ENCODE data around the gene WWC1. TPM values are rescaled to one million over a fixed set of nuclear protein-coding genes. Genes with fewer than 3 reads are reported as not detected.
A peak's percentile ranks its signal among the peaks of the same experiment; 100 is the strongest.
"Not testable (repeated sequence)": the region's sequence is repeated elsewhere in the genome, so short reads cannot be mapped to it uniquely, and the experiment has no call there.

Gene WWC1
- total RNA-seq, 2 experiments from 2014 or later: 2.1 to 2.2 TPM

DNA sequence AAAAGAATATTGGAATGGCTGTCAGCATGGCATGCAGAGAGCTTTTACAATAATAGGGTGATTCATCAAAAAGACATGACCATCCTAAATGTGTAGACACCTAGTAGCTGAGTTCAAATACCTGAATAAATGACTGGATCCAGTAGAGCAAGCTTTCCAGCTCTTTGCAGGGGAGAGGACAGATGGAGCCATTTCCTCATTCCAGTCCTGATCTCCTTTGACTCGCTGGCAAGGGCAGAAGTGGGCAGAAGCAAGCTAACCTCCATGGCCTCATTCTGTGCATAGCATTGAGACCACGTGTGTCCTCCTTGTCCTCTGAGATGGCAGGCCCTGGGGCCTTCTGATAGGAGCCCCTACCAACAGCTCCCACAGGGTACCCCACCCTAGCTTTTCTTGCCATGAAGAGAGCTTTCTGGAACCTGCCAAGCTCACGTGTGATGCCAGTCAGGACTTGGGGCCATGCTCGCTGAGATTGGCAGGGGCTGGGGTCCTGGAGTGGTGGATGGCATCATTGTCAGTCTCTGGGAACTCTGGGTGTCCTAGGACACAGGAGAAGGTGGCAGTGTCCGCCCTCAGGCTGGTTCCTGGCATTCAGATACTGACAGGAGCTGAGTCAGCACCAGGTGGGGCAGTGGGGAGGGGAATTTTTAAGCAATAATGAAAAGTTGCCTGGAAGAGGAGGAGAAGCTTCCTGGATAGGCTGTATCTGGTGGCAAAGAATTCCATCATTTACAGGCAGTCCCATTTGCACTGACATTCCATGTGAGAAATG is 33.6 kb downstream of the WWC1 start:
- Mint-ChIP-seq H3K27me3 (peaks cover 20% of the 10 kb centered on the region), H3K4me3 (no peak overlapping the region), H3K4me1 (peaks cover 4% of the 10 kb centered on the region), H3K27ac (no peak overlapping the region), H3K36me3 (ENCODE audit: low read depth) (no peaks in the 10 kb centered on the region), H3K9me3 (ENCODE audit: low read depth) (no peaks in the 10 kb centered on the region)
- DNase-seq (no peak), ATAC-seq (no peak)
- ChIA-PET POLR2A (interaction anchor here (0.5 kb wide), 1 partner anchor 11 kb away, joined by 10 read pairs; no protein-coding TSS in a partner anchor), CTCF (no interaction called here)
- intact Hi-C loops (cut with DNase I, micrococcal nuclease): no loop called here

DNA sequence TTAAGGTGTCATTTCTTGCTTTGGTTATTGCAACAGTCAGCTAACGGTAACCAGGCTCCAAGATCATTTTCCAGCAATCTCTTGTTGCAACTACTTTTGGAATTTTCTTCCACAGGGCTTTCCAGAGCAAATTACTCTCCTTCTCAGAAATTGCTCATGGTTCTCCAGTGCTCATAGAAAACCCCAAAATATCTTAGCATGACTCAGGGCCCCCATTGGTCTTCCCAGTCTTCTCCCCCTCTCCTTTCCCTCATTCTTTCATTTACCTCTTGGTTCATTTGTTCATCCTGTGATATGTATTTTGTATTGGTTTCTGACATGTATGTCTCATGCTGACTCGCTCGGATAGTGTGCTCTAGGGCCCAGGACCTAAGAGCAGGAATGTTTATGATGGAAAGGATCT is 35.6 kb downstream of the WWC1 start:
- DNase-seq: no peak
- ChIA-PET POLR2A (no interaction called here), CTCF (interaction anchor here (0.7 kb wide), 1 partner anchor 15 kb away, joined by 4 read pairs; no protein-coding TSS in a partner anchor)
- no peaks in the 10 kb centered on the region for H3K9me3 Mint-ChIP-seq (ENCODE audit: low read depth)
- no peak for ATAC-seq
- H3K36me3 Mint-ChIP-seq (ENCODE audit: low read depth): no peaks in the 10 kb centered on the region
- peaks cover 22% of the 10 kb centered on the region for H3K27me3 Mint-ChIP-seq
- no peak overlapping the region for H3K27ac Mint-ChIP-seq
- peaks cover 4% of the 10 kb centered on the region for H3K4me1 Mint-ChIP-seq
- intact Hi-C loops (cut with DNase I, micrococcal nuclease): no loop called here
- H3K4me3 Mint-ChIP-seq: no peak overlapping the region

DNA sequence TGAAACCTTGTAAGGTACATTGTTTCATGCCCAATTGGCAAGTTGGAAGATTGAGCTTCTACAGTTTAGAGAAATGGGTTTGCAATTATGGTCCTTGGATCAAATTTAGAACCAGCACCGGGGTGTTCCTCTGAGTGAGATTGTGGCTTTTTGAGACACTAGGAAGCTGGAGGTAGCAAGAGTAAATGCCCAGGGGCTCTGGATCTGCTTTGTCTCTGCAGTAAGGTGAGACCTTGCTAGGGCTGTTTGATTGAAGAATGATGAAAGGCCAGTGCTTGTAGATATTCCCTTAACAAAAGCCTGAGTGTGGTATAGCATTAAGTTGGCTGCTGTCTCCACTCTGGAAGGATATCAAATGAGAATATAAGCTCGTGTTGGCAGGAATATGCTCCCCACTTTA is 36.0 kb downstream of the WWC1 start:
- H3K9me3 Mint-ChIP-seq (ENCODE audit: low read depth): no peaks in the 10 kb centered on the region
- intact Hi-C loops (cut with DNase I, micrococcal nuclease): no loop called here
- ATAC-seq (no peak), DNase-seq (no peak)
- peaks cover 22% of the 10 kb centered on the region for H3K27me3 Mint-ChIP-seq
- peaks cover 4% of the 10 kb centered on the region for H3K4me1 Mint-ChIP-seq
- ChIA-PET POLR2A (no interaction called here), CTCF (interaction anchor here (0.6 to 0.9 kb wide), 3 partner anchors 10 to 20 kb away, joined by 3 to 4 read pairs (median 3); no protein-coding TSS in a partner anchor)
- no peaks in the 10 kb centered on the region for H3K36me3 Mint-ChIP-seq (ENCODE audit: low read depth)
- H3K27ac Mint-ChIP-seq: no peak overlapping the region
- H3K4me3 Mint-ChIP-seq: no peak overlapping the region

DNA sequence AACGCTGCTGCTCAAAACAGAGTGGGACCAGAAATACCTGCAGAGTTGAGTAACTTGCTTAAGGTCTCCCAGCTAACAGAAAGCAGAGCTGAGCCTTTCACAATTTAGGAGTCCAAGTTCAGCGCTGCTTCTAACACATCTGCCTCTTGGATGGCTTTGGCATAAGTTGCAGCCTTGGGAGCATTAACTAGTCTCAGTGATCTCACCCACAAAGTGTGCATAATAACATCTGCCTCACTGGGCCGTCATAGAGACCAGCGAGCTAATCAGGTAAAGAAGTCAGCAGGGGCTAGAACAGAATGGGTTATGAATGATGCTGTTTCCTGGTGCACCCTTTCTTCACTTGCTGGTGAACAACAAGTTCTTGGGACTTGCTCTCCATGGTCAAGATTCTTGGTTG is 36.5 kb downstream of the WWC1 start:
- POLR2A ChIA-PET: no interaction called here
- Mint-ChIP-seq H3K27ac (no peak overlapping the region), H3K9me3 (ENCODE audit: low read depth) (no peaks in the 10 kb centered on the region), H3K4me1 (peaks cover 4% of the 10 kb centered on the region), H3K36me3 (ENCODE audit: low read depth) (no peaks in the 10 kb centered on the region), H3K4me3 (no peak overlapping the region), H3K27me3 (peaks cover 22% of the 10 kb centered on the region)
- DNase-seq (no peak), ATAC-seq (no peak)
- CTCF ChIA-PET: interaction anchor here (0.6 to 0.9 kb wide), 2 partner anchors 10 to 21 kb away, joined by 3 read pairs; no protein-coding TSS in a partner anchor
- intact Hi-C loops (cut with DNase I, micrococcal nuclease): no loop called here

DNA sequence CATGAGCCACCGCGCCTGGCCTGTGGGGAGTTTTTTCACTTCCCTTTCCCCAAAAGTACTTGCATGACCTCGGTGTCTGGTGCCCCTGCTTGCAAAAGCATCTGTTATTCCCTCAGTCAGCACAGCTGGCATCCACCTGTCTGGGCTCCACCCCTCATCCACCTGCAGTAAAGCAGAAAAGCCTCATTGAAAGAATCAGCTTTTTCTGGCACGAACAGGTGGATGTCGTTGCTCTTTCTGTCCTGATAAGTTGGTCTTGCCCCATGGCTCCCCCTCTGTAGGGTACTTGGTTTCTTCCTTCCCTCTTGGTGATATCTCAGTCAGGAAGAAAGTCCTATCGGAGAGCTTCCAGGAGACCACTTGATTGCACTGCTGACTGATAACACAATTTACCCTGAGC is 37.4 kb downstream of the WWC1 start:
- intact Hi-C loops (cut with DNase I, micrococcal nuclease): no loop called here
- Mint-ChIP-seq H3K9me3 (ENCODE audit: low read depth) (no peaks in the 10 kb centered on the region), H3K27me3 (peaks cover 19% of the 10 kb centered on the region), H3K4me1 (peaks cover 4% of the 10 kb centered on the region), H3K27ac (no peak overlapping the region), H3K36me3 (ENCODE audit: low read depth) (no peaks in the 10 kb centered on the region), H3K4me3 (no peak overlapping the region)
- ATAC-seq (no peak), DNase-seq (no peak)
- ChIA-PET CTCF (interaction anchor here (1.0 kb wide), 1 partner anchor 23 kb away, joined by 4 read pairs; no protein-coding TSS in a partner anchor), POLR2A (no interaction called here)

DNA sequence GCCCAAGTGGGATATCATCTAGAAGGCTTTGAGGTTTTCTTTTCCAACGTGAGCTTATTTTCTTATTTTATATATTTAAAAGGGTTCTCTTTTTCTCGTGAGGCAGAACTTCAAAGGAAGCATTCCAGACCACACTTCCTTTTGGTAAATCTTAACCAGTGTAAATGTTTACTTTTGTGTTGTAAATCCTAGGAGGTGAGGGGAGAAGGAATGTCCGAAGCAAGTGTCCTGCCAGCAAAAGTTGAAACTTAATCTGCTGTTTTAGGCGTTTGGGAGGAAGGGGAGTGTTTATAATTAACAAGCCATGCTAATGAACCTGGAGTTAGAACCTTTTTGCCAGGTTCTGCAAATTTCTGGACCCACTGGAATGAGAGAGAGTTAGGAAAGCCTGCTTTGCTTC is 37.9 kb downstream of the WWC1 start:
- no peak for DNase-seq
- H3K27ac Mint-ChIP-seq: no peak overlapping the region
- H3K4me1 Mint-ChIP-seq: peaks cover 4% of the 10 kb centered on the region
- peaks cover 19% of the 10 kb centered on the region for H3K27me3 Mint-ChIP-seq
- H3K9me3 Mint-ChIP-seq (ENCODE audit: low read depth): no peaks in the 10 kb centered on the region
- no peaks in the 10 kb centered on the region for H3K36me3 Mint-ChIP-seq (ENCODE audit: low read depth)
- CTCF ChIA-PET: interaction anchor here (1.0 kb wide), 1 partner anchor 23 kb away, joined by 4 read pairs; no protein-coding TSS in a partner anchor
- intact Hi-C loops (cut with DNase I, micrococcal nuclease): no loop called here
- ATAC-seq: no peak
- no peak overlapping the region for H3K4me3 Mint-ChIP-seq
- POLR2A ChIA-PET: no interaction called here

DNA sequence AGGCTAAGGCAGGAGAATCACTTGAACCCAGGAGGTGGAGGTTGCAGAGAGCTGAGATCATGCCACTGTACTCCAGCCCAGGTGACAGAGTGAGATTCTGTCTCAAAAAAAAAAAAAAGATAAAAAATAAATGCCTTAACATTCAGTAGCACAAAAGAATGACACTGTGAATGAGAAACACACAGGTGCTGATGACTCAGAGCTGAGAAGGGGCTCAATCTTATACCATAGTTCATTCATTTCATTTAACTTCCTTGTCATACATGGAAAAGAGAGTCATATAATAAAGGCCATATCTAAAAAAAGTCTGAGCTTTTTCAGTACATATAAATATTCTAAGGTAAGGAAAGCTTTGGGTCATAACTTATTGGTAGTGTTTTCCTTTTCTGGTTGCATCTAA is 40.6 kb downstream of the WWC1 start:
- no peak overlapping the region for H3K27ac Mint-ChIP-seq
- CTCF ChIA-PET: no interaction called here

DNA sequence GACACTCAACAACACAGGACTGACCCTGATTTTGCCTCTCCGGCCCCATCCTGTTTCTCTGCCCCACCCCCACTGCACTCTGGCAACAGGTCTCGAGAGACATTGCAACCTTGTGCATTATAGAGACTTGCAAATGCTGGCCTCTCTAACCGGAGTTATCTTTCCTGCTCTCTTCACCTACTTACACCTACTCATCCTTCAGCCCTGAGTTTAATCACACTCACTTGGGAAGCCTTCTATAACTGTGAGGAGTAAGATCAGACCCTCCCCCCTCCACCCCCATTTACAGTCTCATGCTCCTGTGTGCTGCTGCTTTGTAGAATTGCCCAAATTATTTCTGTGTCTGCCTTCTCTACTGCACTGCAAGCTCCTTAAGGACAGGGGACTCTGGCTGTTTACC is 42.8 kb downstream of the WWC1 start:
- Mint-ChIP-seq H3K36me3 (ENCODE audit: low read depth) (no peaks in the 10 kb centered on the region), H3K9me3 (ENCODE audit: low read depth) (no peaks in the 10 kb centered on the region), H3K27me3 (peaks cover 10% of the 10 kb centered on the region), H3K4me3 (no peak overlapping the region), H3K27ac (no peak overlapping the region), H3K4me1 (no peaks in the 10 kb centered on the region)
- ChIA-PET POLR2A (no interaction called here), CTCF (interaction anchor here (0.6 kb wide), 1 partner anchor 197 kb away, joined by 3 read pairs; no protein-coding TSS in a partner anchor)
- ATAC-seq (no peak), DNase-seq (no peak)
- intact Hi-C loops (cut with DNase I, micrococcal nuclease): no loop called here

More for the DNA sequence above, 40.6 kb downstream of the WWC1 start:
- H3K9me3 Mint-ChIP-seq (ENCODE audit: low read depth): no peaks in the 10 kb centered on the region
- H3K27me3 Mint-ChIP-seq: peaks cover 15% of the 10 kb centered on the region
- POLR2A ChIA-PET: no interaction called here
- no peaks in the 10 kb centered on the region for H3K36me3 Mint-ChIP-seq (ENCODE audit: low read depth)
- no peak overlapping the region for H3K4me3 Mint-ChIP-seq
- no peak for DNase-seq
- H3K4me1 Mint-ChIP-seq: peaks cover 4% of the 10 kb centered on the region
- intact Hi-C loops (cut with DNase I, micrococcal nuclease): no loop called here
- peak; percentile 68 for ATAC-seq

DNA sequence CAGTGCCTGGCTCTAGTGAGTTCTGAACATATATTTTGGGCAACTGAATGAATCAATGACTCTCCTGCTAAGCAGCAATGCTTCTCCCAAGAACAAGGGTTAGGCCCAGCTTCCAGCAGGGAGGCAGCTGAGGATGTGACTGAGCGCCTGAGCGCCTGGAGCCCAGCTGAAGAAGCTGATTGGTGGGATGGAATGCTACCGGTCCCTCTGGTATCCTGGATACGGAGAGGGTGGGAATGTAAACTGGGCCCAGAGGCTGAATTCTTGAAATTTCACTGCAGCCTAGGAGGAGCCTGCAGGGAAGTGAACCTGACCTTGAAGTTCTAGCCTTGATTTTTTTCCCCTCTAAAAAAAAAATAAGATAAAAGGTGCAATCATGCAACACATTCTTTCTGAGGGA is 43.2 kb downstream of the WWC1 start:
- ATAC-seq (no peak), DNase-seq (no peak)
- intact Hi-C loops (cut with DNase I, micrococcal nuclease): no loop called here
- CTCF ChIA-PET: interaction anchor here (0.6 kb wide), 1 partner anchor 198 kb away, joined by 3 read pairs; no protein-coding TSS in a partner anchor
- POLR2A ChIA-PET: no interaction called here
- Mint-ChIP-seq H3K36me3 (ENCODE audit: low read depth) (no peaks in the 10 kb centered on the region), H3K4me3 (no peak overlapping the region), H3K4me1 (no peaks in the 10 kb centered on the region), H3K27ac (no peak overlapping the region), H3K9me3 (ENCODE audit: low read depth) (no peaks in the 10 kb centered on the region), H3K27me3 (peaks cover 7% of the 10 kb centered on the region)

DNA sequence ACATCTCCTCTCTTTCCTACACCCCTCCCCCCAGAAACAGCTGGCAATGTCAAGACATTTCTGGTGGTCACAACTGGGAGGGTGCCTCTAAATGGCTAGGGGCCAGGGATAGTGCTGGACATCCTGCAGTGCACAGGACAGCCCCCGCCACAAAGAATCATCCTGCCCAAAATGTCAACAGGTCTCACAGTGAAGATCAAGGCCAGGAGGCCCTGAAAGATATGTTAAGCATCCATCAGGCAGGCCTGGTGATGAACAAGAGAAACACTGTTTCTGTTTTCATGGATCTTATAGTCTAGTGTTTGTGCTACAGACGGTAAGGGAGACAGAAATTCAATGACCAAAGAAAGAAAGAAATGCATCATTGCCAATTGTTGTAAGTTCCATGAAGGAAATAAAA is 45.9 kb downstream of the WWC1 start:
- CTCF ChIA-PET: no interaction called here
- ATAC-seq (no peak), DNase-seq (no peak)
- Mint-ChIP-seq H3K4me1 (no peaks in the 10 kb centered on the region), H3K9me3 (ENCODE audit: low read depth) (no peaks in the 10 kb centered on the region), H3K27me3 (peaks cover 9% of the 10 kb centered on the region), H3K4me3 (no peak overlapping the region), H3K27ac (no peak overlapping the region), H3K36me3 (ENCODE audit: low read depth) (no peaks in the 10 kb centered on the region)
- POLR2A ChIA-PET: no interaction called here
- intact Hi-C loops (cut with DNase I, micrococcal nuclease): no loop called here

DNA sequence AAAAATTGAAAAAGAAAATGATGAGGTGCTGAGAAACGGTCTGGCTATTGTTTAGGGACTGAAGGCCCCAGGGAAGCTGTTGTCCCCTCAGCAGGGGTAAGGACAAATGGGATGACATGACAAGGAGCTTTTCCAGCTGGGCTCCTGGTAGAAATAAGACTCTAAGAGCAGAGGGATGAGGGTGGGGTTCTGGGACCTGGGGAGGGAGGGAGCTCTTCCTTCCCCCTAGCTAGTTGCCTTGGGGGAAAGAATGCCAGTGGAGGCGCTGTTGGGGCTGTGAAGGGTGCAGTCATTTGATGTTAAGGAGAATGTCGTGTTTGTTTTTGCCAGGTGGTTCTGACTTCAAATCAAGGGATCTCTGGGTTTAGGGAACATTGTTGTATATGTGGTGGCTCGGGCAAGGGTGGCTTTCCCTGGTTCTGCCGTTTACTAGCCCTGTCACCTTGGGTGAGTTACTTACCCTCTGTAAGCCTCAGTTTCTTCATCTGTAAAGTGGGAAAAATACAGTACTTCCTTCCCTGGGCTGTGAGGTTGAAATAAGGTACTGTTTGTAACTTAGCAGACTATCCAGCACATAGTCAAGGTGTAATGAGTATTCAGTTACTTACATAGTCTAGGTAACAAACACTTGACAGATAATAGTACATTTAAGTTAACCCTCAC is 47.8 kb downstream of the WWC1 start:
- H3K36me3 Mint-ChIP-seq (ENCODE audit: low read depth): no peaks in the 10 kb centered on the region
- POLR2A ChIA-PET: no interaction called here

DNA sequence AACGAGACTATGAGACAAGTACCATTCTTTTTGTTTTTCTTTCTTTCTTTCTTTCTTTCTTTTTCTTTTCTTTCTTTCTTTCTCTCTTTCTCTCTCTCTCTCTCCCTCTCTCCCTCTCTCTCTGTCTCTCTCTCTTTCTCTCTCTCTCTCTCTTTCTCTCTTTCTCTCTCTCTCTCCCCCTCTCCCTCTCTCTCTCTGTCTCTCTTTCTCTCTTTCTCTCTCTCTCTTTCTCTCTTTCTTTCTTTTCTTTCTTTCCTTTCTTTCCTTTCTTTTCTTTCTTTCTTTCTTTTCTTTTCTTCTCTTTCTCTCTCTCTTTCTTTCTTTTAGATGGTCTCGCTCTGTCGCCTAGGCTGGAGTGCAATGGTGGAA is 48.3 kb downstream of the WWC1 start:
- H3K4me3 Mint-ChIP-seq; H3K27me3 Mint-ChIP-seq; intact Hi-C loops (cut with DNase I, micrococcal nuclease); H3K9me3 Mint-ChIP-seq (ENCODE audit: low read depth); H3K27ac Mint-ChIP-seq; DNase-seq; H3K4me1 Mint-ChIP-seq; POLR2A ChIA-PET; H3K36me3 Mint-ChIP-seq (ENCODE audit: low read depth); ATAC-seq: not testable (repeated sequence)
- CTCF ChIA-PET: interaction anchor here (0.5 to 0.8 kb wide), 2 partner anchors 75 to 608 kb away, joined by 3 read pairs; no protein-coding TSS in a partner anchor

More for the DNA sequence above, 47.8 kb downstream of the WWC1 start:
- no peaks in the 10 kb centered on the region for H3K4me1 Mint-ChIP-seq
- intact Hi-C loops (cut with DNase I, micrococcal nuclease): no loop called here
- ATAC-seq (no peak), DNase-seq (no peak)
- peaks cover 9% of the 10 kb centered on the region for H3K27me3 Mint-ChIP-seq
- no peak overlapping the region for H3K27ac Mint-ChIP-seq
- CTCF ChIA-PET: no interaction called here
- no peak overlapping the region for H3K4me3 Mint-ChIP-seq
- no peaks in the 10 kb centered on the region for H3K9me3 Mint-ChIP-seq (ENCODE audit: low read depth)

Data from activated CD4-positive, alpha-beta T cell treated with anti-CD3 and anti-CD28 coated beads for 36 hours (primary cell).